GM03348 (cell line): Measurements from ENCODE around the gene SHC2.

Experiments
- DNase-seq: peaks from one replicate; pipeline ENCODE4 v3.0.0; 2012; ENCODE audit warnings: low spot score

SHC2 gene, protein sequence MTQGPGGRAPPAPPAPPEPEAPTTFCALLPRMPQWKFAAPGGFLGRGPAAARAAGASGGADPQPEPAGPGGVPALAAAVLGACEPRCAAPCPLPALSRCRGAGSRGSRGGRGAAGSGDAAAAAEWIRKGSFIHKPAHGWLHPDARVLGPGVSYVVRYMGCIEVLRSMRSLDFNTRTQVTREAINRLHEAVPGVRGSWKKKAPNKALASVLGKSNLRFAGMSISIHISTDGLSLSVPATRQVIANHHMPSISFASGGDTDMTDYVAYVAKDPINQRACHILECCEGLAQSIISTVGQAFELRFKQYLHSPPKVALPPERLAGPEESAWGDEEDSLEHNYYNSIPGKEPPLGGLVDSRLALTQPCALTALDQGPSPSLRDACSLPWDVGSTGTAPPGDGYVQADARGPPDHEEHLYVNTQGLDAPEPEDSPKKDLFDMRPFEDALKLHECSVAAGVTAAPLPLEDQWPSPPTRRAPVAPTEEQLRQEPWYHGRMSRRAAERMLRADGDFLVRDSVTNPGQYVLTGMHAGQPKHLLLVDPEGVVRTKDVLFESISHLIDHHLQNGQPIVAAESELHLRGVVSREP

GRCh38 chr19:460877-461720 lies at the start of gene SHC2:
TSS of gene SHC2 (minus strand) at chr19:461033. CDS start at chr19:460996, 37 bp downstream.
- DNase-seq: no peak

DNA sequence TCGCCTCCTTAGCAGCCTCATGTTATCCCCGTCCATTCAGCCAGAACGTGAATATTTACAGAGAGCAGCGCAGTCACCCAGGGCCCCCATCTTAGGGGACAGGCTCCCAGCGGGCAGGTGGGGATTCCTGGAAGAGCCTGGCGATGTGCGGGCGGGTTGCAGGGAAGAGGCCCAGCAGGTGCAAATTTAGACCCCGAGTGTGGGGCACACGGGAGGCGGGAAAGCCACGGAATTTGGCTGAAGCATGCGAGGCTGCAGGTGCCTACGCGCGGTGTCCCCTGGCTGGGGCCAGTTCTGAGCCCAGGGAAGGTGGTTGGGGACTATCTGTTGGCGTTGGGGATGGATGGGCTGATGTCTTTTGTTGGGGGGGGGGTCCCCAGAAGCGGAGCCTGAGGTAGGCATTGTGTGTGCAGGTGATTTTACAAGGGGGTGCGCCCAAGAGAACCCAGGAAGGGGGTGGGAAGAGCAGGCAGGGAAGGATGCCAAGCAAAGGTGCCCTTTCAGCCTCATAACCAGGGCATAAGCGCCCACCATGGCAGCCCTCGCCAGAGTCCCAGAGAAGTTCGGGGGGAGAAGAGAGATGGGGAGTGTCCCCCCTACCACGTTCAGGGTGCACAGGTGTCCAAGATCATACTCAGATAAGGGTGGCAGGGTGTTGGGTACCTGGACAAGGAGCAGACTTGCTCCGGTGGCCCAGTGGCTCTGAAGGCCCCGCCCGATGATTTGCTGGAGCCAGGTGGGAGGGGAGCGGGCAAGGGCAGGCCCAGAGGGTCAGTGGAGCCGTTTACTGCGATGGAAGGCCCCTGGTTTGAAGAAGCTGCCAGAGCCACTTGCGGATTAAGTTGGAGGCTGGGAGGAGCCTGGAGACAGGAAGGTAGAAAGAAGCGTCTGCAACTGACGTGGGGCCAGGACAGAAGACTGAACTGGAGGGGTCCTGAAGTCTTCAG lies 47.6 kb upstream of the SHC2 start:
- no peak for DNase-seq

DNA sequence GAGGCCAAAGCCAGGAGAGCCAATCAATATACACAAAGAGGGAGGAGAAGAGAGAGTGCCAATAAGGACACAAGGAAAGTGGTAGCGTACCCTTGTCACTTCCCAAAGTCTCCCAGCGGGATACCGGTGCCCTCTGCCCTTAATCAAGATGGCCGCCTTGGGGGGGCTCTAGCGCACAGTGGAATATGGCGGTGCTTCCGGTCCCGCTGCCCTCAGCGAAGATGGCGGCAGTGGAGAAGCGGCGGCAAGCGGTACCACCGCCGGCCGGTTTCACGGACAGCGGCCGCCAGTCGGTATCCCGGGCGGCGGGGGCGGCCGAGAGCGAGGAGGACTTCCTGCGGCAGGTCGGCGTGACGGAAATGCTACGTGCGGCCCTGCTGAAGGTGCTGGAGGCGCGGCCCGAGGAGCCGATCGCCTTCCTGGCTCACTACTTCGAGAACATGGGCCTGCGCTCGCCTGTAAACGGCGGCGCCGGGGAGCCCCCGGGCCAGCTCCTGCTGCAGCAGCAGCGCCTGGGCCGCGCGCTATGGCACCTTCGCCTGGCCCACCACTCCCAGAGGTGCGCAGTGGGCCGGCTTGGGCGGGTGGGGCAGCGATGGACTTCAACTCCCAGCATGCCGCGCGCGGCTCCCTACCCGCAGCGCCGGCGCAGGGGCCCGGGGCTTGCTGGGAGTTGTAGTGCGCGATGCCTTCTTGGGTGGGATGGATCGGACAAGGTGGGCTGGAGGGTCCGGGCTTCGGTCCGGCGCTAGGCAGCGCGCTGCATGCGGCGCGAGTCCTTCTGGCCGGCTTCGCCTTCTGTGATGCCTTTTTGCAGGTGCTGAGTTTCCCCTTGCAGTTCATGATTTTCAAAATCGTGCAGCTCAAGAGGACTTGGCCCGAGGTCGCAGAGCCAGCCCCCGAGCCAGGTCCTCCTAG lies 46.7 kb upstream of the SHC2 start, which contains the start of gene TPGS1:
Gene TPGS1, plus strand, starts transcription at position 212 of the 918 bp plus-strand sequence. Its CDS starts 10 bp downstream, at position 222.
- peak; percentile 94 for DNase-seq

DNA sequence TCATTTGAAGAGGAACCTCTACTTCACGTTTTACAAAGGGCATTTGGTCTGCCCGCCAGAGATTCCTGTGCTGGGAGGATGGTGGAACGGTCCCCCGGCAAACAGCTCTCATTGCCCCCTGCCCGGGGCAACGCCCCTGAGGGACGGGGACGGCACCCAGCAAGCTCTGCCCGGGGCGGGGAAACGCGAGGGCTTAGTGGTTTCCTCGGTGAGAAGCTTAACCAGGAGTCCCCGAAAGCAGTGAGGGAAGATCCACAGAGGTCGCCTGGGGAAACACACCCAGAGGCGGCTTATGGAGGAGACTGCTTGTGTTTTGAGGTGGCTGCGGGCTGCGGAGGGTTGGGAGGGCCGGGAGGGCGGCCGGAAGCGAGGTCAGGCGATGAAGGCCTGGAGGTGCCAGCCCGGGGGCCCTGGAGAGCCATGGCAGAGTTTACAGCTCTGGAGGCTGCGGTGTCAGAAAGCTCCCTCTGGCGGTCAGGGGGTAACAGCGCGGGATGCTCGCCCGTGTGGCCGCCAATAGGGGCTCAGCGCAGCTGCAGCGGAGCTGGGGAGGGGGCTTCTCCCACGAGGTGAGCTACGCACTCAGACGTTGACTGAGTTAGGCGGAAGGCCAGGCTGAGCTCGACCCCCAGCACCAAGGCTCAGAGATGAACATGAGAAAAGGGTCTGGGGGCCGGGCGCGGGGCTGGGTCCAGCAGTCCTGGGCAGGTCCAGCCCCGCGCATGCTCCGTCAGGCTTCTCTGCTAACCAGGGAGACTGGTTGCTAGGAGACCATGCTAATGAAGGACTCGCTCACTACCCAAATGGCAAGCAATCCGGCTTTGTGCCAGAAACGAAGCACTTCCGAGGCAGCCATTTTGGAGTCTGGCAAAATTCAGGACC lies 45.8 kb upstream of the SHC2 start:
- peak; percentile 99 for DNase-seq

DNA sequence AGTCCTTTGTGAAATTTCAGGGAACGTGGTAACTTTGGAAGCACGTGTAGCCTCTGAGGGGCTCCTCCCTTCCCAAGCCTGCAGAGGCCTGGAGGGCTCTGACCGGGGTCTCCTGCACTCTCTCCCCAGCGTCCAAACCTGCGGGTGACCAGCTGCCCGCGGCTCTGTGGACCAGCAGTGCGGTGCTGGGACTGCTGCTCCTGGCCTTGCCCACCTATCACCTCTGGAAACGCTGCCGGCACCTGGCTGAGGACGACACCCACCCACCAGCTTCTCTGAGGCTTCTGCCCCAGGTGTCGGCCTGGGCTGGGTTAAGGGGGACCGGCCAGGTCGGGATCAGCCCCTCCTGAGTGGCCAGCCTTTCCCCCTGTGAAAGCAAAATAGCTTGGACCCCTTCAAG lies 43.8 kb upstream of the SHC2 start:
- DNase-seq: no peak

DNA sequence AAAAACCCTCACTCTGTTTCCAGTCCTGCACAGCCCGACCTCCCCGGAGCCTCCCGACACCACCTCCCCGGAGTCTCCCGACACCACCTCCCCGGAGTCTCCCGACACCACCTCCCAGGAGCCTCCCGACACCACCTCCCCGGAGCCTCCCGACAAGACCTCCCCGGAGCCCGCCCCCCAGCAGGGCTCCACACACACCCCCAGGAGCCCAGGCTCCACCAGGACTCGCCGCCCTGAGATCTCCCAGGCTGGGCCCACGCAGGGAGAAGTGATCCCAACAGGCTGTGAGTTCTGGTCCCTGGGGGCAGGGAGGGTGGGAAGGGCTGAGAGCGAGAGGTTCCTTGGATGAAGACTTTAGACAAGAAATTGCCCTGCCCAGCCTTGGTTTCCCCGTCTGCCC lies 40.8 kb upstream of the SHC2 start:
- DNase-seq: no peak

DNA sequence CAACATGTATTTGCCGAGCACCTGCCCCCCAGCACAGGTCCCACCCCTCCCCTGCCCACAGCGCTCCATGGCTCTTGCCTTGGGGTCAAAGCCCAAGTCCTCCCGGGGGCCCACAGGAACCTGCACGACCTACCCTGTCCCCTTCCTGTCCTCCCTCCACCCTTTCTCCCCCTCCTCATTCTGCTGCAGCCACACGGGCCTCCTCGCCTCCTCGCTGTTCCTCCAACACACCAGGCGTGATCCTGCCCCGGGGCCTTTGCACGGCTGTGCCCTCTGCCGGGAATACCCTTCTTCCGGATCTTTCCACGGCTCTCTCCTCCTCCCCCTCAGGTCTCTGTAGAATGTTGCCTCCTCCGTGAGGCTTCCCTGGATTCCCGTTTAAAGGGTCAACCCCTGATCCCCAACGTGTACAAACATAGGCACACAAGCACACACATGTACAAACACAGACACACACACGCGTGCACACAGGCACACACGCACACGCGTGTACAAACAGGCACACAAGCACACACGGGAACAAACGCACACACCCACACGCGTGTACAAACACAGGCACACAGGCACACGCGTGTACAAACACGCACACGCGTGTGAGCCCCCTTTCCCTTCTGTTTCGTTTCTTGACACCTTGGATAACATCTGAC lies 38.3 kb upstream of the SHC2 start:
- no peak for DNase-seq

- no peak for DNase-seq
Observed at GRCh38 chr19:498511-498891, 37.7 kb upstream of the SHC2 start.

DNA sequence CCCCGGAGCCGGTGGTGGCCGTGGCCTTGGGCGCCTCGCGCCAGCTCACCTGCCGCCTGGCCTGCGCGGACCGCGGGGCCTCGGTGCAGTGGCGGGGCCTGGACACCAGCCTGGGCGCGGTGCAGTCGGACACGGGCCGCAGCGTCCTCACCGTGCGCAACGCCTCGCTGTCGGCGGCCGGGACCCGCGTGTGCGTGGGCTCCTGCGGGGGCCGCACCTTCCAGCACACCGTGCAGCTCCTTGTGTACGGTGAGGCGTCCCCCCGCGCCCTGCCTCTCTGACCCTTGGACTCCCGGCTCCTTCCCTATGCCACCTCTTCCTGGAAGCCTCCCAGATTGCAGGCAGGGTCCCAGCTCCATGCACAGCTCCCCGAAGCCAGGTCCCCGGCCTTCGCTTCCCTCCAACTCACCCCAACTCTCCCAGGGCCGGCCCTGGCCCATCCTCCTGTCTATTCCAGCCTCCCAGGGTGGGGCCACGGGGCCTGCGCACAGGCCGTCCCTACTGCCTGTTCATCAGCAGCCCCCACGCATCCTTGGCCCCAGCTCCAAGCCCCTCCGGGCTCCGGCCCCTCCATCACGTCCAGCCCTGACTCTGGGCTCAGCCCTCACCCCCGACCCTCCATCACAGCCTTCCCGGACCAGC lies 37.2 kb upstream of the SHC2 start:
- DNase-seq: no peak

GRCh38 chr19:497491-497868 lies 36.6 kb upstream of the SHC2 start:
- no peak for DNase-seq

GRCh38 chr19:496986-497385 lies 36.2 kb upstream of the SHC2 start:
- no peak for DNase-seq

GRCh38 chr19:496112-496665 lies 35.4 kb upstream of the SHC2 start, which contains the start of gene MADCAM1:
TSS of gene MADCAM1 (plus strand) at chr19:496486. CDS start at chr19:496500, 14 bp downstream.
- DNase-seq: no peak

- peak; percentile 57 for DNase-seq
Observed at GRCh38 chr19:495402-496111, 34.7 kb upstream of the SHC2 start.

DNA sequence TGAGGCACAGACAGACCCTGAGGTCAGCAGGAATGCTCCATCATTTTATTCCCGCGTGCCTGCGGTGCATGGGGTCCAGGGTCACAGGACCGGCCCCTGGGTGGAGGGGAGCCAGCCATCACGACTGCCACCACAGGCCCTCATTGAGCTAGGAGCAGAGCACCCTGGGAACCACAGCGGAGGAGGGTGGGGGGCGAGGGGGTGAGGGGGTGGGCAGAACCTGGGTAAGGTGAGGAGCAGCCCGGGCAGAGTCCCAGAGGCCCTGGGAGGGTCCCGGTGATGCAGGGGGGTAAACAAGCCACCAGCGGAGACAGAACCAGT lies 34.2 kb upstream of the SHC2 start:
- no peak for DNase-seq

DNA sequence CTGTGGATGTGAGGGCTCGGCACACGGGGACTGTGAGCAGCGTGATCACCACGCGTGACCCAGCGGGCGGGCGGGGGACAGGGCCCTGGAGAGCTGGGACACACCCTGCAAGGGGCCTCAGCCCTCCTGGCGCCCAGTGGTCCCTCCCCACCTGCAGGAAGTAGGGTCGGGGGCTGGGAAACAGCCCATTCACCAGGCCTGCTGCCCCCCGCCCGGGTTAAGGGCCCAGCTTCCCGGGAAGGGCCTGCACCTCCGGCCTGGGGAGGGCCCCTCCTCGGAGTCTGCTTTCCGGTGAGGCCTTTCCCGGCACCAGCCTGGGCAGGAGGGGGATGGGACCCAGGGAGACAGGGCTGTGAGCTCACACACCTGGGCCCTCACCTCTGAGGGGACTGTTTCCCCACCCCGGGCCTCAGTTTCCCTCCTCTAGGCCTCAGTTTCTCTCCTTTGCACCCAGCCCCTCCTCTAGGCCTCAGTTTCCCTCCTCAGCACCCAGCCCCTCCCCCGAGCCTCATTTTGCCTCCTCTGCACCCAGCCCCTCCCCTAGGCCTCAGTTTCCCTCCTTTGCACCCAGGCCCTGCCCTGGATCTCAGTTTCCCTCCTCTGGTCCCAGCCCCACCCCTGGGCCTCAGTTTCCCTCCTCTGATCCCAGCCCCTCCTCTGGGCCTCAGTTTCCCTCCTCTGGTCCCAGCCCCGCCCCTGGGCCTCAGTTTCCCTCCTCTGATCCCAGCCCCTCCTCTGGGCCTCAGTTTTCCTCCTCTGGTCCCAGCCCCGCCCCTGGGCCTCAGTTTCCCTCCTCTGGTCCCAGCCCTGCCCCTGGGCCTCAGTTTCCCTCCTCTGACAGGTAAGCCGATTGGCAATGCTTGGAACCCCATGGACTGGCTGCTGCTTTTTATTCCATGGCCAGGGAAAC lies 33.6 kb upstream of the SHC2 start:
- DNase-seq: no peak

DNA sequence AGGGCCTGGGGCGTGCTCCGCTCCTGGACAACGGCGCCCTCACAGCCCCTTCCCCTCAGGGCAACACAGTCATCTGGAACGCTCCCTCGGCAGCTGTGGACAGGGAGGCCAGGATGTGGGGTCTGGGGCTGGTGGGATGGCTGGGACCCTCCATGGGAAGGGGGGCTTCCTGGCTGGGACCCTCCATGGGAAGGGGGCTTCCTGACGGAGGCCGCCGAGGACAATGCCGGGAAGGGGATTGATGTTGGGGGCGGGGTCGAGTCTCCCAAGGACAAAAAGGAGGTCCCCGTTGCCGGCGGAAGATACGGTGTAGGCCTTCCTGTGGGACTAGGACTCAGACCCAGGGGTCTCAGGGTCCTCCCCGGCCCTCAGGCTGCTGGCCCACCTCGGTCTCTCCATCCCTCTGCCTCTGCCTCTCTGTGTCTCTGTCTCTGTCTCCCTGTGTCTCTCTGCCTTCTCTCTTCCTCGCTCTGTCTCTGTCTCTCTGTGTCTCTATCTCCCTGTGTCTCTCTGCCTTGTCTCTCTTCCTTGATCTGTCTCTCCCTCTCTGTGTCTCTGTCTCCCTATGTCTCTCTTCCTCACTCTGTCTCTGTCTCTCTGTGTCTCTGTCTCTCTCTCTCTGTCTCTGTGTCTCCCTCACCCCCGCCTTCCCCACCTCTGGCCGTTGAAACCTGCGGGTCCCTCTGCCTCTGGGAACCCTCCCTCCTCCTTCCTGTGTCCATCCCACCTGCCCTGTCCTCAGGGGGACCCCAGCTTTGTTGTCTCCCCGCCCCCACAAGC lies 32.7 kb upstream of the SHC2 start:
- DNase-seq: no peak
